SJCRH30 (cell line): ENCODE data around the gene COL6A5. TPM values are rescaled to one million over a fixed set of nuclear protein-coding genes. Genes with fewer than 3 reads are reported as not detected.
"Not testable (repeated sequence)": the region's sequence is repeated elsewhere in the genome, so short reads cannot be mapped to it uniquely, and the experiment has no call there.

Source experiments
- DNase-seq, 2 experiments: peaks; one replicate each; pipeline ENCODE4 v3.0.0-alpha.2; 2015 to 2020
- H3K27ac ChIP-seq: fragments of 250-450 bp; sonication (Bioruptor Pico); 2 replicates; pipeline ENCODE4 v1.5.1; 2020; ENCODE audit warnings: mild to moderate bottlenecking, moderate library complexity
- H3K27me3 ChIP-seq: fragments of 250-450 bp; sonication (Bioruptor Pico); 2 replicates; pipeline ENCODE4 v1.5.1; 2020; ENCODE audit warnings: mild to moderate bottlenecking, moderate library complexity
- H3K36me3 ChIP-seq: fragments of 250-450 bp; sonication (Bioruptor Pico); 2 replicates; pipeline ENCODE4 v1.5.1; 2020; ENCODE audit warnings: mild to moderate bottlenecking, moderate library complexity
- H3K4me1 ChIP-seq: fragments of 250-450 bp; sonication (Bioruptor Pico); 2 replicates; pipeline ENCODE4 v1.5.1; 2020; ENCODE audit warnings: mild to moderate bottlenecking, moderate library complexity
- H3K4me3 ChIP-seq: fragments of 250-450 bp; sonication (Bioruptor Pico); 2 replicates; pipeline ENCODE4 v1.5.1; 2020; ENCODE audit warnings: mild to moderate bottlenecking, moderate library complexity
- H3K9me3 ChIP-seq: fragments of 250-450 bp; sonication (Bioruptor Pico); replicated peaks from 2 replicates; pipeline ENCODE4 v1.5.1; 2020; ENCODE audit warnings: mild to moderate bottlenecking, moderate library complexity
- total RNA-seq: library from RNA; depleted of rRNA; stranded (reverse); fragments of >200 nt; shearing (Covaris generic); gene quantifications from 2 replicates; pipeline ENCODE4 v1.2.3, GENCODE V29; 2014

COL6A5 gene
- total RNA-seq, 1 experiment from 2014 or later, result not detected

DNA sequence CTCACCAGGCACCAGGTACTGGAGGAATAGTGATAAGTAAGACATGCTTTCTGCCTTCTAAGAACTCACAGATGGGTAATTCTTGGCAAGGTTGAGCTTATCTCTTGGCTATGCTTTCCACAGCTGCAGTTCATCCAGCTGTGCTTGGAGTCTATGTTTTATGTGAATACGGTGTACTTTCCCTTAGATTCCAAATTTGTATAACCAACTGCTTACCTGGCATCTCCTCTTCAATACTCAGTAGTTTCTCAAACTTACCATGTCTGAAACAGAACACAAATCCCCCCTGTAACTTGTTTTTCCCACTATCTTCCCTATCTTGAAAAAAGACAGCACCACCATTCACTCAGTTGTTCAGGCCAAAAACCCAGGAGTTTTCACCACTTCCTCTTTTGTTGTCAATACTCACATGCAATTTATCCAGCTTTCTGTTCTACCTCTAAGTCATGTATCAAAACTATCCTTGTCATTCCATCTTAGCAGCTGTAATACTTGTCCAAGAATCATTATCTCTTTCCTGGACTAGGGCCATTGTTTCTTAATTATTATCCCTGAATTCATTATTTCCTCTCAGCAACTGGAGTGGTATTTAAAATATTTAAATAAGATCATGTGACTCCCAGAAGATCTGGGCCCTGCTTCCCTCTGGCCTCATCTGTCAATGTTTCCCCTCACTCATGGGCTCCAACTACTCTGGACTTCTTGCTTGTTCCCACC is 32.6 kb downstream of the COL6A5 start:
- H3K27ac ChIP-seq, result no peak overlapping the region
- H3K4me3 ChIP-seq, result no peak overlapping the region
- no peaks in the 10 kb centered on the region for H3K36me3 ChIP-seq
- no peak for DNase-seq
- H3K9me3 ChIP-seq, result no peaks in the 10 kb centered on the region
- H3K4me1 ChIP-seq, result no peaks in the 10 kb centered on the region
- H3K27me3 ChIP-seq, result no peaks in the 10 kb centered on the region

DNA sequence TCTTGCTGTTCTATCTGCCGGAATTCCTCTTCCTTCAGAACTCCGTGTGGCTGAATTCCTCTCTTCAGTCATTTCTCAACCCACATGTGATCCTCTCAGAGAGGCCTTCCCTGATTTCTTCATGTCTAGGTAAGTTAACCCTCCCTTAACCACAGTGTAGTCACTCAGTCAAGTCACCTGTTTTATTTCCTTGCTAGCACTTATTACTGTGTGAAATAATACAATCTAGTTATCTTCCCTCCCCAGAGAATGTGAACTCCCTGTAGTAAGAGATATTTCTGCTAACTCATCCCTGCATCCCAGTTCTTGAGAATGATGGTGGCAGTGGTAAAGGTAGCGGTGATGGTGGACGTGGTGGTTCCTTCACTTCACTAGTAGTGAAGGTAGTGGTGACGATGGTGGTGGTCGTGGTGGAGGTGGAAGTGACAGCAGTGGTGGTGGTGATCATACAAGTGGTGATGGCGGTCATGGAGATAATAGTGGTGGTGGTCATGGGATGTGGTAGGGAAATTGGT is 33.3 kb downstream of the COL6A5 start:
- DNase-seq, result no peak
- H3K4me1 ChIP-seq, result no peaks in the 10 kb centered on the region
- no peaks in the 10 kb centered on the region for H3K36me3 ChIP-seq

GRCh38 chr3:130379274-130379673 is 33.8 kb downstream of the COL6A5 start:
- no peaks in the 10 kb centered on the region for H3K36me3 ChIP-seq
- H3K4me3 ChIP-seq, result no peak overlapping the region
- H3K27ac ChIP-seq, result no peak overlapping the region
- no peaks in the 10 kb centered on the region for H3K4me1 ChIP-seq
- no peak for DNase-seq
- H3K27me3 ChIP-seq, result no peaks in the 10 kb centered on the region
- no peaks in the 10 kb centered on the region for H3K9me3 ChIP-seq

More for the DNA sequence above, 33.3 kb downstream of the COL6A5 start:
- H3K27me3 ChIP-seq, result no peaks in the 10 kb centered on the region
- H3K27ac ChIP-seq, result no peak overlapping the region
- H3K4me3 ChIP-seq, result no peak overlapping the region
- H3K9me3 ChIP-seq, result no peaks in the 10 kb centered on the region

DNA sequence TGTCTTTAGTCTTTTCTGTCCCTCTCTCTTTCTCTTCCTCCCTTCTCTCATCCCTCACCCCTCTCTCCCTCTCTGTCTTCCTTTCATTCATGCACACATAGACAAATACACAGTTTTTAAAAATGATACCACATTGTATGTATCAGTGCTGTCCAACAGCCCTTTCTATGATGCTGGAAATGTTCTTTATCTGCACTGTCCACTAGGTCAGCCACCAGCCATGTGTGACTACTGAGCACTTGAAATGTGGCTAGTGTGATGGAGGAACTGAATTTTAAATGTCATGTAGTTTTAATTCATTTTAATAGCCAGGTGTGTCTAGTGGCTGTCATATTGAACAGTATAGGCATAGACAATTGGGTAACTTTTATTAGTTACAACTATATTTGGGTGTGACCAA is 34.9 kb downstream of the COL6A5 start:
- Histone ChIP-seq H3K4me3 (no peak overlapping the region), H3K9me3 (no peaks in the 10 kb centered on the region), H3K4me1 (no peaks in the 10 kb centered on the region), H3K27me3 (no peaks in the 10 kb centered on the region), H3K36me3 (no peaks in the 10 kb centered on the region), H3K27ac (no peak overlapping the region)
- no peak for DNase-seq

DNA sequence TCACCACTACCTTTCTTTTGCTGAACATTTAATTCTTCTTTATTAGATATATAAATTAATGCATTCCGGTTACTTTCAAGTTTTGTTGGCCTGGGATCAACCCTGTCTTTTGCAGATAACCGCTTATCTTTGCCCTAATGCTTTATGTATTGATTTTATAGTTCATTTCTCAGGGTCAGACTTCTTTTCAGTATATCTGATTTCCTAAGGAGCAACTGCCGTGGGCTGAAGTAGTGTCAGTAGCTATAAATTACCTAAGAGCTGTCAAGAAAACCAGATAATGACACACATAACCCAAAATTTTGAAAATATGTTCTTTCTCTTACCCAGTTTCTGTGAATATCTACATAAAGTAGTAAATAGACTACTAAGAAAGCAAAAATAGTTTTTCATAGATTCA is 38.0 kb downstream of the COL6A5 start:
- H3K4me3 ChIP-seq, result no peak overlapping the region
- H3K27me3 ChIP-seq, result no peaks in the 10 kb centered on the region
- no peak for DNase-seq
- H3K27ac ChIP-seq, result no peak overlapping the region
- H3K4me1 ChIP-seq, result no peaks in the 10 kb centered on the region
- H3K9me3 ChIP-seq, result no peaks in the 10 kb centered on the region
- no peaks in the 10 kb centered on the region for H3K36me3 ChIP-seq

DNA sequence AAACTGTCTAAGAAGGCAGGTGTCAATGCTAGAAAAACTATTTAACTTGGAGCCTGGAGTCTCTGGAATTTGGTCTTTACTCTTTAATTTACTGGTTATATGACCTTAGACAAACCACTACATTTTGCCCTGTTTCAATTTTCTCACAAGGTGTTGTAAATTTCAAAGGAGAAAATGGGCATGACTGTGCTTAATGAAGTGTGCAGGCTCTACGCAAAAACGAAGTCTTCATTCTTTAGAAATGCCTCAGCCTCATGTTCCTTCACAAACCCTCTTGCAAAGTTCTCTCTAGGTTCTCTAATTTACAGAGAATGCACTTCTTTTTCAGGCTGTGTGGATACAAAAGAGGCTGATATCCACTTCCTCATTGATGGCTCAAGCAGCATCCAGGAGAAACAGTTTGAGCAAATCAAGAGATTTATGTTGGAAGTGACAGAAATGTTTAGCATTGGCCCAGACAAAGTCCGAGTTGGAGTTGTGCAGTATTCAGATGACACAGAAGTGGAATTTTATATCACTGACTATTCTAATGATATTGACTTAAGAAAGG is 39.1 kb downstream of the COL6A5 start:
- DNase-seq, result no peak
- Histone ChIP-seq H3K4me3 (no peak overlapping the region), H3K36me3 (no peaks in the 10 kb centered on the region), H3K4me1 (no peaks in the 10 kb centered on the region), H3K27me3 (no peaks in the 10 kb centered on the region), H3K27ac (no peak overlapping the region), H3K9me3 (no peaks in the 10 kb centered on the region)

DNA sequence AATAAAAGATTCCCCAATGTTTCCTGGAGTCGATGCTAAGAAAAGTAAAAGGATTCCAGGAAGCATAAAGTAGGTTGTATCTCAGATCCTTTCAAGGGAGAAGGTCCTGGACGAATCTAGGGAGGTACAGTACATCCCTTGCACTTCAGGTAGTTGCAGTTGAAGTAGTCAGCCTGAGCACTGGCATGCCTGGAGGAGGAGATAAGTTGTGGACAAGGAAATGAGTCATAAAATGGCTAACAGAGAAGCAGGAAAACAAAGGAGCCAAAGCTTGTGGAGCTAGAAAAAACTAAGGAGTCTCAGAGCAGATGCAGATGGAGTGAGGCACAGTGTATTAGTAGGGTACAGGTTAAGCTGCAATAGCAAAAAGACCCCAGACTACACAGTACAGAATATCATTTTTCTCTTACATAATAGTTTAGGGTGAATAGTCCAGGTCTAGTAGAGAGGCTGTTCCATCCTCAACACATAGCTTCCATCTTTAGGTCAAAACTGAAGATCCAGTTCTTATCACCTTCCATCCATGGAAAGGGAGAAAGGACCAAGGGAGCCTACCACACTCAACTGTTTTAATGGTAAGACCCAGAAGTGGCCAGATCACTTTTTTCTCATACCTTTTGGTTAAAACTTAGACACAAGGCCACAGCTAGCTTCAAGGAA is 41.3 kb downstream of the COL6A5 start:
- DNase-seq, result no peak
- Histone ChIP-seq H3K9me3 (no peaks in the 10 kb centered on the region), H3K4me3 (no peak overlapping the region), H3K4me1 (no peaks in the 10 kb centered on the region), H3K27ac (no peak overlapping the region), H3K27me3 (no peaks in the 10 kb centered on the region), H3K36me3 (no peaks in the 10 kb centered on the region)

DNA sequence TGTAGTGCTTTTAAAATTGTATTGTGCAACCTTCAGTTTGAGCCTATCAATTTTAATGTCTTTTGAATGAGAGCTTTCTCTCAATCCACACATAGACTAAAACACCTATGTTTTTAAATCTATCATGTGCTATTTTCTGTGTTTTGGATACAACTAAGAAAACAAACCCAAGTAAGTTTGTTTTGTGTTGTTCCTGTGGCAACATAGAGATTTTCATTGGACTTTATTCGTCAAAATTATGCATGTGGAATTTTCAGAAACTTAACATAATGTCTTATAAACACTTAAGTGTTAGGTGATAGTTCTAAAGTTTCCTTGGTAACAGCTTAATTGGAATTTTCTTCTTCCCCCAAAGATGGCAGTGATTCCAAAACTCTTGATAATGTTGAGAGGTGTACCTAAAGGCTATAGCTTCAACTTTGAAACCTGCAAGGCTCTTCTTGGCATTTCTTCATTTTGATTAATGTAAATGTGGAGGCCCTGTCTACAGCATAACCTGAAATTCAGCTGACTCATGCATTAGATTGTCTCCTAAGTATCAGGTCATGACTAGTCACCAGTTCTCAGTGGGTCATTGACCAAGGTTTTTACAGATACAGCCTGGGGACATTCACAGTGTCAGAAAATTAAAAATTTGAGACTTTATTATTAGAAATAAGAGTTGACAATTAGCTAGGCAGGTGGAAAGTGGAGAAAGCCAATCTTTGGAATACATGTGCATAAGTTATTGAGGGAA is 44.4 kb downstream of the COL6A5 start:
- Histone ChIP-seq H3K9me3 (no peaks in the 10 kb centered on the region), H3K4me1 (no peaks in the 10 kb centered on the region), H3K36me3 (no peaks in the 10 kb centered on the region), H3K27ac (no peak overlapping the region), H3K4me3 (no peak overlapping the region), H3K27me3 (no peaks in the 10 kb centered on the region)
- no peak for DNase-seq

- no peak for DNase-seq
- Histone ChIP-seq H3K9me3 (no peaks in the 10 kb centered on the region), H3K36me3 (no peaks in the 10 kb centered on the region), H3K4me3 (no peak overlapping the region), H3K4me1 (peaks cover 11% of the 10 kb centered on the region), H3K27ac (no peak overlapping the region), H3K27me3 (no peaks in the 10 kb centered on the region)
Observed at GRCh38 chr3:130392266-130392665, 46.8 kb downstream of the COL6A5 start.

DNA sequence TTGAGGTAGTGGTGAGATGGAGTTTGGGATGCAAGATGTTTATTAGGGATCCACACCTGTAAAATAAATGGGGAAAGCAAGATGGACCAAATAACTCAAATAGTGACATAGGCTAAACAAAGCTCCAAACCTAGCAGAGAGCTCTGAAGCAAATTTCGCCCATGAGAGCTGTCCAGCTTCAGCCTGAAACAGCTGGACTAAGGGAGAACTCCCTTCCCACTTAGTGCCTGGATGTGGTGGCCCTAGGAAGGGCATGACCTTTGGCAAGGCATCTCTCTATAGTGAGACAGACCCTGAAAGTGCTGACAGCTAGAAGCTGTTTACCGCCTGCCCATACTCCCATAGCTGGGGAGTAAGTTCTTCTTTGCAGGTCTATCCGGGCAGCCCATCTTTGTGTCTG is 48.1 kb downstream of the COL6A5 start:
- no peaks in the 10 kb centered on the region for H3K9me3 ChIP-seq
- no peaks in the 10 kb centered on the region for H3K27me3 ChIP-seq
- peaks cover 11% of the 10 kb centered on the region for H3K4me1 ChIP-seq
- H3K36me3 ChIP-seq, result no peaks in the 10 kb centered on the region
- H3K4me3 ChIP-seq, result no peak overlapping the region
- DNase-seq, result no peak
- H3K27ac ChIP-seq, result no peak overlapping the region

DNA sequence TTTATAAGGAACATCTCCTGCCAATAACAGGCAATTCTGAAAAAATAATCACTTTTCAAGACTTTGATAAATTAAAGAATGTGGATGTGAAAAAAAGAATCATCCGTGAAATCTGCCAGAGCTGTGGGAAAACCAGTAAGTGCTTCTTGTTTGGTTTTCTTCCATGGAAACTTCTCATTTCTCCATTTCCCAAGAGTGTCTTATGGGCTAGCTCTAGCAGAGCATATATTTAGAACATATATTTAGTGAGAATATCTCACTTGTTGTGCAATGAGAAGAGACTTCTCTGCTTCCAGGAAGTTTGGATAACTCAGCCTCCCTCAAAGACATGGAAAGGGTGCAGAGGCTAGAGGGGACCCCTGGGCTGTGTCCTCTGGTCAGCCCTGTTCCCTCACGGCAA is 49.9 kb downstream of the COL6A5 start:
- Histone ChIP-seq H3K4me3 (no peak overlapping the region), H3K4me1 (peaks cover 11% of the 10 kb centered on the region), H3K9me3 (no peaks in the 10 kb centered on the region), H3K27ac (no peak overlapping the region), H3K36me3 (no peaks in the 10 kb centered on the region), H3K27me3 (no peaks in the 10 kb centered on the region)
- no peak for DNase-seq

- peak; percentile 6 to 17 for DNase-seq
- H3K27ac ChIP-seq, result no peak overlapping the region
- no peaks in the 10 kb centered on the region for H3K27me3 ChIP-seq
- H3K9me3 ChIP-seq, result no peaks in the 10 kb centered on the region
- H3K36me3 ChIP-seq, result no peaks in the 10 kb centered on the region
- H3K4me1 ChIP-seq, result peaks cover 11% of the 10 kb centered on the region
- no peak overlapping the region for H3K4me3 ChIP-seq
Observed at GRCh38 chr3:130395916-130396315, 50.4 kb downstream of the COL6A5 start.

DNA sequence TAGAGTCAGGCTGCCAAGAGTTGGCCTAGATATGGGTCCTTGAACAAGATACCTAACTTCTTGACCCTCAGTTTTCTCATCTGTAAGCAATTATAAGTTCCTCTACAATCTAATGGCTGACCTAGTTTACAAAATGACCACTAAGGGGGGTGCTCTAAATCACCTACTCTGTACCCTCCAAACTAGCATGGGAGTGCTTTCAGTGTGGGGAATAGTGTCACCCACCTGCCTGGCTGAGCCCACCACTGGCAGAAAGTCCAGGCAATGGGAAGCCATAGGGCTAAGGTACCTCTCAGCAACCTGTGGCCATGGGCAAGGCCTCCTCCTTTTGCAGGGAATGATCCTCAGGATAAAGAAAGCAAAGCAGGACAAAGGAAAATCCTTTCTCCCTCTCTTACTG is 58.9 kb downstream of the COL6A5 start:
- Histone ChIP-seq H3K27ac (no peak overlapping the region), H3K9me3 (no peaks in the 10 kb centered on the region), H3K36me3 (no peaks in the 10 kb centered on the region), H3K4me1 (no peaks in the 10 kb centered on the region), H3K4me3 (no peak overlapping the region), H3K27me3 (no peaks in the 10 kb centered on the region)
- DNase-seq, result no peak

GRCh38 chr3:130405956-130406355 is 60.5 kb downstream of the COL6A5 start:
- H3K27me3 ChIP-seq, result no peaks in the 10 kb centered on the region
- no peak overlapping the region for H3K27ac ChIP-seq
- no peaks in the 10 kb centered on the region for H3K4me1 ChIP-seq
- H3K36me3 ChIP-seq, result no peaks in the 10 kb centered on the region
- DNase-seq, result no peak
- H3K9me3 ChIP-seq, result no peaks in the 10 kb centered on the region
- no peak overlapping the region for H3K4me3 ChIP-seq

DNA sequence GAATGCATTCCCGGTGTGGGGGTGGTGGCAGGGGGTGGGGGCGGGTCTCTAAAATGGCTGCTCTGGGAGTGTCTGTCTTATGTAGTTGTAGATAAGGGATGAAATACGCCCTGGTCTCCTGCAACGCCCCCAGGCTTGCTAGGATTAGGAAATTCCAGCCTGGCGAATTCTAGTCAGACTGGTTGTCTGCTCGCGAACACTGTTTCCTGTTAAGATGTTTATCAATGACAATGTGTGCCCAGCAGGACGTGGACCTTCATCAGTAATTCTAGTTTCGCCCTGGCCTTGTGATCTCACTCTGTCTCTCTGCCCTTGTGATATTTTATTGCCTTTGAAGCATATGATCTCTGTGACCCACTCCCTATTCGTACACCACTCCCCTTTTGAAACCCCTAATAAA is 62.8 kb downstream of the COL6A5 start:
- not testable (repeated sequence) for H3K4me3 ChIP-seq, DNase-seq, H3K9me3 ChIP-seq, H3K27me3 ChIP-seq, H3K4me1 ChIP-seq, H3K36me3 ChIP-seq, H3K27ac ChIP-seq
